Kidney capillary endothelial cell (primary cell): ENCODE measurements around the gene DHRS2.

Experiments
- DNase-seq: peaks from one replicate; pipeline ENCODE4 v3.0.0-alpha.2; 2018; ENCODE audit warnings: low spot score

DHRS2 gene

GRCh38 chr14:23694085-23694948 lies 58.2 kb downstream of the DHRS2 start:
- no peak for DNase-seq
